H54 (cell line): ENCODE measurements around the gene THAP4.
A peak's percentile ranks its signal among the peaks of the same experiment; 100 is the strongest.

Experiments used
- DNase-seq: peaks from one replicate; pipeline ENCODE4 v3.0.0; 2011; ENCODE audit warnings: low spot score, mixed read lengths; ENCODE audit not compliant: insufficient read length
- FAIRE-seq: peaks from 3 replicates; lab custom pipeline; 2011; peaks lifted over from hg19 to GRCh38; lab: Jason Lieb, UNC
- POLR2A ChIP-seq: IDR thresholded peaks from 2 replicates; pipeline ENCODE4 v1.6.1; 2011; ENCODE audit warnings: low read depth, mild to moderate bottlenecking, low read length

THAP4 gene

DNA sequence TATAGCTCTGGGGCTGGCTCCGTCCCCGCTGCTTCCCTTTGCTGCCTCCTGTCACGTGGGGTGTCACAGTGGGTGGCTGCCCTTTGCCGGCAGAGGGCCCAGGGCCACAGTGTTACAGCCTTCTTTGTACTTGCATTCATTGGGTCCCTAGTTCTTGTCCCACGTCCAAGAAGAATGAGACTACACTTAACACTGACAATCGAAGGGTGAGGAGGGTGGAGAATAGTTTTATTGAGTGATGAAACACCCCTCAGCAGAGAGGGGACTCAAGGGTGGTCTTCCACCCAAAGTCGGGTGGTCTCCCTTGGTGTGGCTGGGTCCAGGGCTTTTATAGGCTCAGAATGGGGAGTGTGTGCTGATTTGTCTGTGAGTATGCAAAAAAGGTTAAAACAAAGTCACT, 2.4 kb upstream of the THAP4 start:
- no peak for TF ChIP-seq POLR2A
- FAIRE-seq (no peak), DNase-seq (no peak)

DNA sequence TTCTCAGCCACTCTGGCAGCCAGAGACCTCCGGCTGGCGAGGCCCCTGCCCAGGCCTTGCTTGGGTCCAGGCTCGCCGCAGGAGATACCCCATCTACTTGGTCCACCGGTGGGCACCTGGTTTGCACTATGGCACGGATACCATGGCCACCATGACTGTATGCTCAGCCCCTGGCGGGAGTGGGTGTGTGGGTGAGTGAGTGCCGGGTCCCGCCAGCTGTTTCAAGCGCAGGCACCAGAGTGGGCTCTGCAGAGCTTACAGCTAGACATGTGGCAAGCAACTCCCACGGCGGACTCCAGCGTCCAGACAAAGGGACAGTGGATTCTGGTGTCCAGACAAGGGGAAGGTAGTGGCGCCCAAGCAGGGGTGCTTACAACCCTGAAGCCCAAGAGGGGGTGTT, 2.0 kb upstream of the THAP4 start:
- no peak for TF ChIP-seq POLR2A
- FAIRE-seq, result no peak

DNA sequence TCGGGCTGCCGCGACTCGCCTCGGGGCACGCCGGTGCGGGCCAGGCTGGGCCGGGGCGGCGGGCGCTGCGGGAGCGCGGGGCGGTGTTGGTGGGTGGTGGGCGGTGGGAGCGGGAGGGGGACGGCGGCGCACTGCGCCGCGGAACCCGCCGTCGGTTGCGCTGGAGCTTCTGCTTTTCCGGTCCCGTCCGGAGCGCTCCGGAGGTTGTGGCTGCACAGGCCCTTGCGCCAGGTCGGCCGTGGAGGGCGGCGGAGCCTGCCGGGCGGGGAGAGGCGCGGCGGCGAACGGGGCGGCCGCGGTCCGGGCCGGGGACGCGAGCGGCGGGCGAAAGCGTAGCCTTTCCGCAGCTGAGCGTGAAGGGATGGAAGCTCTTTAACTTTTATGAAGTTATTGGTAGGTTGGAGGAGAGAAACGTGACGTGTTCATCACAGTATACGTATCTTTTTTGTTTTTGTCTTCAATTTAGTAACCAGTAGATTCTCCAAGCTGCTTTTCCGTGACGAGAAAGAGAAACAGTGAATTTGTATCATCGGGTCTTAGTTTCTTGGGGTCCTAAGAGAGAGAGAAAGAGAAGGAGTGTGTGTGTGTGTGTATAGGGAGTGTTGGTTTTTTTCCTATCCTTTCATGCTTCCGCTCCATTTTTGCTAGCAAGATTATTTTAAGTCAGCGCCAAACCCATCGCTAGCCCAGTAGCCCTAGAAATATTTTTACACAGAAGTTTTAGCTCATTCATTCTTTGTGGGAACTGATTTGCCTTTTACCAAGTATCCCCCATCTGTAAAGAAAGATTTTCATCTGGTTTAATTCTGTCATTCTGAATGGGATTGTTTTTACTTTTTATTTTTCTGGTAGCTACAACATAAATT, 1.1 kb upstream of the THAP4 start:
- DNase-seq (peak; percentile 42), FAIRE-seq (no peak)
- no peak for TF ChIP-seq POLR2A

More for the DNA sequence above, 2.0 kb upstream of the THAP4 start:
- DNase-seq, result no peak

- DNase-seq (peak; percentile 45), FAIRE-seq (no peak)
- peak; percentile 76 for TF ChIP-seq POLR2A
These were observed 558 bp downstream of the THAP4 start for GRCh38 chr2:241636182-241637017.

DNA sequence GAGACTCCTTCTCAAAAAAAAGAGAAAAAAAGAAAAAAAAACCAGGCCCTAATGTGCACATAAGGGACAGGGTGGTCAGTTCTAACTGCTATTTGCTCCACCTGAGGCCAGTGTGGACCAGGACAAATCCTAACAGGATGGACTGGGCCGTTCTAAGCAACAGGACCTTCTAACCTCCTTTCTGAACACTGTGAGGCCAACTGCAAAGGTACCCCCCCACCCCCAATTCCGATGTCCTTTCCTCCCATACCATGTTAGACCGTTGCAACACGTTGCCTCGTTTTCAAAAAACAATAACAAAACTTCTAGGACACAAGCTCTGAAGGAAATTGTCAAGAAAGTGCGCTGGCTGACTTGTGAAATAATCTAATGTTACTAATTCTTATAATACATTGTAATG, 1.2 kb downstream of the THAP4 start:
- DNase-seq, result no peak
- TF ChIP-seq POLR2A, result no peak
- no peak for FAIRE-seq

DNA sequence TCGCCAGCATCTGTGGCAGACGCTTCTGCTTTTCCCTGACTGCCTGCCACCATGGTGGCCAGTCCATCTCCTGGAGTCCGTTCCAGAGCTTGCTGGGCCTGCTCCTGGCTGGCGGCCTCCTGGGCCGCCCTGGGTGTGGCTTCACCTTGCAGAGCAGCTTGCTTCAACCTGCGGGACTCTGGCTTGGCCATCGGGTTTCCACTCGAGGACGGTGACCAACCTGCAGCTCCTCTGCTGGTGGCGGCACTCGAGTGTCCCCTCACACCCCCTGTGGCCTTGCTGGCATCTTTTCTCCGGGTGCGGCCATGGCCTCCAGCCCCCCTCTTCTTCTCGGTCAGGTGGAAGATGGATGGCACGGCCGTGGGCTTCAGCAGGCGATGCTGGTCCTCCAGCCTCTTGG, 3.4 kb downstream of the THAP4 start:
- FAIRE-seq (no peak), DNase-seq (no peak)
- TF ChIP-seq POLR2A, result no peak

- FAIRE-seq, result no peak
- no peak for TF ChIP-seq POLR2A
- no peak for DNase-seq
These were observed 4.3 kb downstream of the THAP4 start for GRCh38 chr2:241632478-241633325.

- TF ChIP-seq POLR2A, result no peak
- DNase-seq (no peak), FAIRE-seq (no peak)
These were observed 7.1 kb downstream of the THAP4 start for GRCh38 chr2:241629762-241630435.

GRCh38 chr2:241627675-241628074, 9.3 kb downstream of the THAP4 start:
- DNase-seq, result no peak
- FAIRE-seq, result no peak
- TF ChIP-seq POLR2A, result no peak

DNA sequence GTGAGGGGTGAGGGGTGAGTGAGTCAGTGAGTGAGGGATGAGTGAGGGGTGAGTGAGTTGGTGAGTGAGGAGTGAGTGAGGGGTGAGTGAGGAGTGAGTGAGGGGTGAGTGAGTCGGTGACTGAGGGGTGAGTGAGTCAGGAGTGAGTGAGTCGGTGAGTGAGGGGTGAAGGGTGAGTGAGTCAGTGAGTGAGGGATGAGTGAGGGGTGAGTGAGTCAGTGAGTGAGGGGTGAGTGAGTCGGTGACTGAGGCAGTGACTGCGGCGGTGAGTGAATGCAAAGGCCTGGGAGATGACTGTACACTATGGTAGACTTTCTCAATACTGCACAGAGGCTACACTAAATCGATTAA, 16.6 kb downstream of the THAP4 start:
- DNase-seq (no peak), FAIRE-seq (no peak)
- no peak for TF ChIP-seq POLR2A

DNA sequence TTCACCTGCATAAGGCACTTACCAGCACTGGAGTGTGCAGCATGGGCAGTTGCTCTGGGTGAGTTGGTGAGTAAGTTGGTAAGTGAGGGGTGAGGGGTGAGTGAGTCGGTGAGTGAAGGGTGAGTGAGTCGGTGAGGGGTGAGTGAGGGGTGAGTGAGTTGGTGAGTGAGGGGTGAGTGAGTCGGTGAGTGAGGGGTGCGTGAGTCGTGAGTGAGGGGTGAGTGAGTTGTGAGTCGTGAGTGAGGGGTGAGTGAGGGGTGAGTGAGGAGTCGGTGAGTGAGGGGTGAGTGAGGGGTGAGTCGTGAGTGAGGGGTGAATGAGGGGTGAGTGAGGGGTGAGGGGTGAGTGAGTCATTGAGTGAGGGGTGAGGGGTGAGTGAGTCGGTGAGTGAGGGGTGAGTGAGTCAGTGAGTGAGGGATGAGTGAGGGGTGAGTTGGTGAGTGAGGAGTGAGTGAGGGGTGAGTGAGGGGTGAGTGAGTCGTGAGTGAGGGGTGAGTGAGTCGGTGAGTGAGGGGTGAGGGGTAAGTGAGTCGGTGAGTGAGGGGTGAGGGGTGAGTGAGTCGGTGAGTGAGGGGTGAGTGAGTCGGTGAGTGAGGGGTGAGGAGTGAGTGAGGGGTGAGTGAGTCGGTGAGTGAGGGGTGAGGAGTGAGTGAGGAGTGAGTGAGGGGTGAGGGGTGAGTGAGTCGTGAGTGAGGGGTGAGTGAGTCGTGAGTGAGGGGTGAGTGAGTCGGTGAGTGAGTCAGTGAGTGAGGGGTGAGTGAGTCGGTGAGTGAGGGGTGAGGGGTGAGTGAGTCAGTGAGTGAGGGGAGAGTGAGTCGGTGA, 17.1 kb downstream of the THAP4 start:
- FAIRE-seq (no peak), DNase-seq (no peak)
- no peak for TF ChIP-seq POLR2A

DNA sequence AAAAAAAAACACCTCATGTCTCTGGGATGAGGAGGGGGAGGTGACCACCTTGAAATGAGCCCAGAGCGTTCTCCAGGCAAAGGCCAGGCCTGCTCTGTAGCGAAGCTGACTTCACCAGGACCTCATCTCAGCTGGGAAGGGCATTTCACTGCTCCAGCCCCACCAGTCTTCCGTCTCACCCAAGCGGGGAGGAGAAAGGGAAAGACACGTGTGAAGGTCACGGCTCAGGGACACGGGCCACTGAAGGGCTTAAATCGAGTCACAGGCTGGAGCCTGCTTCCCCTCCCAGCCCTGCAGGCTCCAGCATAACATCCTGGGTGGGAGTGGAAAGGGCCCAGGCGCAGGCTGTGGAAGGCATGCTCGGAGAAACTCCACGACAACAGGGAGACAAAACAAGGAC, 18.1 kb downstream of the THAP4 start:
- FAIRE-seq, result no peak
- DNase-seq, result no peak
- TF ChIP-seq POLR2A, result no peak
